Erythroblast (primary cell): ENCODE results near the gene BTBD19.

Experiments
- GATA1 ChIP-seq: IDR thresholded peaks from 2 replicates; pipeline ENCODE4 v1.6.1; 2011; ENCODE audit warnings: low read depth, mild to moderate bottlenecking, control low read depth, low read length, moderate library complexity
- POLR2A ChIP-seq: IDR thresholded peaks from 2 replicates; pipeline ENCODE4 v1.6.1; 2011; ENCODE audit warnings: mild to moderate bottlenecking, low read length

GRCh38 chr1:44829506-44830384, 21.4 kb downstream of the BTBD19 start:
- TF ChIP-seq POLR2A (no peak), GATA1 (no peak)
